WI38 (cell line): ENCODE measurements around the gene PPP2R3B.

Source experiments
- H3K4me3 ChIP-seq: 2 replicates; pipeline ENCODE4 v1.5.1; 2011; ENCODE audit warnings: low read depth, mild to moderate bottlenecking, control low read depth, low read length
- CTCF ChIP-seq: IDR thresholded peaks from 2 replicates; pipeline ENCODE4 v1.5.1; 2012; ENCODE audit warnings: low read depth, mild to moderate bottlenecking, control low read depth, low read length

The PPP2R3B gene

DNA sequence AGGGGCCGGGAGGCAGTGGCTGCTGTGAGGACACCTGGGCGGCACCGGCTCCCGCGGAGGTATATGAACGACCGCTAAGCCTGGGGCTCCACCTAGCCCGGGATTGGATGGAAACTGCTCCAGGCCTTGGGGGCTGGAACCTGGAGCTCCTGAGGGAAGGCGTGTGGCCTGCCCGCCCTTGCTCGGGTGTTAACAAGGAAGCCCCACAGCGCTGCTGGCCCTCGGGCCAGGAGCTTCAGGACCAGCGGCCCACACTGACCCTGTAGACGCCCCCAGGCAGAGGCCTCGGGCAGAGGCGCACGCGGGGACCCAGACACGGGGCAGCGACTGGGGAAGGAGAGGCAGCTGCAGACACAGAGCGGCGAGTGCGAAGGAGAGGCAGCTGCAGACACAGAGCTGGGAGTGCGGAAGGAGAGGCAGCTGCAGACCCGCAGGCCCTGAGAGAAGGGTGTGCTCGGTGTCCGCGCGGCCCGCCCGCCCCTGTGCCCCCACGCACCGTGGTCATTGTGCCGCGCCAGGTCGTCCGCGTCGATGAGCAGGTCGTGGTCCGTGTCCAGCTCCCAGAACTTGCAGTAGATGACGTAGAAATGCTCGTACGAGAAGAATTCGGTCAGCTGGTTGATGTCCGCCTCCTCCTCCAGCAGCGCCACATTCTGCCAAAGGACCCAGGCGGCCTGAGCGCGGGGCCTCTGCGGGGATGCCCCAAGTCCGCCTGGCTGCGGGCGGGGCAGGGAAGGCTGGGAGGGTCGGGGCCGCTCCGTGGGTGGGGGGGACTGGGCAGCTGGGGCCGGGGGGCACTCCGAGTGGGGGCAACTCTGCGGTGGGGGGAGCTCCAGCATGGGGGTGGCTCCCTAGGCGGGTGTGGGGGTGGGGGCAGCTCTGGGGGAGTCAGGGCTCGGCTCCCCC lies 41.4 kb downstream of the PPP2R3B start:
- no peak for TF ChIP-seq CTCF
- H3K4me3 ChIP-seq, result no peak overlapping the region

GRCh38 chrX:344371-344901 lies 42.3 kb downstream of the PPP2R3B start:
- H3K4me3 ChIP-seq, result no peak overlapping the region
- TF ChIP-seq CTCF, result no peak

GRCh38 chrX:341541-342101 lies 45.1 kb downstream of the PPP2R3B start:
- no peak for TF ChIP-seq CTCF
- no peak overlapping the region for H3K4me3 ChIP-seq

- no peak for TF ChIP-seq CTCF
- H3K4me3 ChIP-seq, result no peak overlapping the region
Observed at GRCh38 chrX:340641-341423, 45.9 kb downstream of the PPP2R3B start.

DNA sequence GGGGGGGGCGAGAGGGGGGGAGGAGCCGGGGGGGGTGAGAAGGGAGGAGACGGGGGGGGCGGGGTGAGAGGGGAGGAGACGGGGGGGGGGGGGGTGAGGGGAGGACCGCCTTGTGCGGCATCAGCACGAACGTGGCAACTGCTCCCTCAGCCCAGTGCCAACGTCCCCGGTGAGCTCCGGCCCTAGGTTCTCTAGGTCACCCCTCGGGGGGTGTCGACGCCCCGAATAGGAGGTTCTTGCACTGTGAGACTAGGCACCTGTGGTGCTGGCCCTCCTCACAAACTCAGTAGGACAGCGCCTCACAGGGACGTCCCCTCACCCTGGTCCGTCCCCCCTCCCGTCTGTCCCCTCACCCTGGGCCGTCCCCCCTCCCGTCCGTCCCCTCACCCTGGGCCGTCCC lies 46.6 kb downstream of the PPP2R3B start:
- H3K4me3 ChIP-seq, result no peak overlapping the region
- TF ChIP-seq CTCF, result no peak

DNA sequence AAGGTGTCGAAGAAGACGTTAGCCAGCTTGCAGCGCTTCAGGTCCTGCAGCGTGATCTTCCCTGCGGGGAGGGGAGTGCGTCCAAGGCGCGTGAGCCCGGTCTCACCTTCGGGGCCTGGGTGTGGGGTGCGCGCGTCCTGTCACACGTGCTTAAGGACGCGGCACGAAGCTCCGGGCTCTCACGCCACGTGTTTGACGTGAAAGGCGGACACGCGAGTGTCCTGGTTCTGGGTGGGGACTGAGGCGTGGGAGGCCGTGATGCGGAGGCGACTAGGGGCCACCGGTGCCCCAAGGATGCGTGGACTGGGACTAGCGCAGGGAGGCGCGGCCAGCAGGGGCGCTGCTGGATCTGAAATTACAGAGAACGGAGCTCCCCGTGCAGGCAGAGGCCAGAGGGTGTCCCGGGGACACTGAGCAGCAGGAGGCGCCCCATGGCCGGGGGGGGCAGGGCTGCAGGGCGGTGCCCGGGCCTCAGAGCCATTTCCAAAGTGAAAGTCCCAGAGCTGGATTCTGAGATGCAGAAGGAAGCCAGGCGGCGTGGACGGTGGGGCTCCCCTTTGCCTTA lies 47.8 kb downstream of the PPP2R3B start:
- no peak for TF ChIP-seq CTCF
- no peak overlapping the region for H3K4me3 ChIP-seq
